Central memory CD8-positive, alpha-beta T cell (primary cell): ENCODE measurements around the gene TMEM169.
A peak's percentile ranks its signal among the peaks of the same experiment; 100 is the strongest.

Experiments used
- ATAC-seq: fragments of 150-1000 bp; cut with Tn5 transposase; replicated peaks from 2 replicates; pipeline ENCODE4 v1.10.0; 2022; ENCODE audit warnings: mild to moderate bottlenecking, moderate FRiP score, moderate number of reproducible peaks; ENCODE audit not compliant: poor library complexity, severe bottlenecking; ENCODE audit errors: extremely low read depth
- DNase-seq, 2 donors: peaks; one replicate each; pipeline ENCODE4 v3.0.0; 2021; ENCODE audit warnings: low spot score in 2 of 2
- H3K27ac Mint-ChIP-seq: one replicate; pipeline ENCODE4 v1.8.0; 2022; ENCODE audit warnings: low read depth, mild to moderate bottlenecking, moderate library complexity, mixed read lengths
- H3K27me3 Mint-ChIP-seq: one replicate; pipeline ENCODE4 v1.8.0; 2022; ENCODE audit warnings: mixed read lengths
- H3K36me3 Mint-ChIP-seq: one replicate; pipeline ENCODE4 v1.8.0; 2022; ENCODE audit warnings: mild to moderate bottlenecking, moderate library complexity, mixed read lengths; ENCODE audit not compliant: insufficient read depth
- H3K4me1 Mint-ChIP-seq: one replicate; pipeline ENCODE4 v1.8.0; 2022; ENCODE audit warnings: mixed read lengths
- H3K4me3 Mint-ChIP-seq: one replicate; pipeline ENCODE4 v1.8.0; 2022; ENCODE audit warnings: mild to moderate bottlenecking, moderate library complexity, mixed read lengths
- H3K9me3 Mint-ChIP-seq: one replicate; pipeline ENCODE4 v1.8.0; 2022; ENCODE audit warnings: mixed read lengths

Gene TMEM169

GRCh38 chr2:216056739-216057138, 25.0 kb upstream of the TMEM169 start:
- H3K27me3 Mint-ChIP-seq: no peaks in the 10 kb centered on the region
- peak overlapping the region; percentile 93 for H3K27ac Mint-ChIP-seq
- H3K4me3 Mint-ChIP-seq: no peak overlapping the region
- H3K9me3 Mint-ChIP-seq: no peaks in the 10 kb centered on the region
- peaks cover 17% of the 10 kb centered on the region for H3K4me1 Mint-ChIP-seq
- DNase-seq (no peak), ATAC-seq (no peak)
- H3K36me3 Mint-ChIP-seq: peaks cover 6% of the 10 kb centered on the region

GRCh38 chr2:216057688-216058193, 24.0 kb upstream of the TMEM169 start:
- peaks cover 10% of the 10 kb centered on the region for H3K36me3 Mint-ChIP-seq
- H3K27ac Mint-ChIP-seq: peak overlapping the region; percentile 93
- no peaks in the 10 kb centered on the region for H3K27me3 Mint-ChIP-seq
- no peaks in the 10 kb centered on the region for H3K9me3 Mint-ChIP-seq
- peak overlapping the region; percentile 67 for H3K4me3 Mint-ChIP-seq
- peaks cover 17% of the 10 kb centered on the region for H3K4me1 Mint-ChIP-seq
- ATAC-seq (peak; percentile 98), DNase-seq (peak; percentile 24 to 47)

- Mint-ChIP-seq H3K9me3 (no peaks in the 10 kb centered on the region), H3K27ac (no peak overlapping the region), H3K36me3 (peaks cover 15% of the 10 kb centered on the region), H3K27me3 (no peaks in the 10 kb centered on the region), H3K4me1 (peaks cover 17% of the 10 kb centered on the region), H3K4me3 (no peak overlapping the region)
- no peak for ATAC-seq
- DNase-seq: no peak
Observed at GRCh38 chr2:216059233-216059834, 22.4 kb upstream of the TMEM169 start.

GRCh38 chr2:216064014-216064630, 17.6 kb upstream of the TMEM169 start:
- H3K27ac Mint-ChIP-seq: no peak overlapping the region
- H3K4me1 Mint-ChIP-seq: peaks cover 6% of the 10 kb centered on the region
- no peaks in the 10 kb centered on the region for H3K9me3 Mint-ChIP-seq
- peaks cover 22% of the 10 kb centered on the region for H3K36me3 Mint-ChIP-seq
- no peaks in the 10 kb centered on the region for H3K27me3 Mint-ChIP-seq
- H3K4me3 Mint-ChIP-seq: no peak overlapping the region
- ATAC-seq (no peak), DNase-seq (no peak)

- peaks cover 9% of the 10 kb centered on the region for H3K4me1 Mint-ChIP-seq
- H3K4me3 Mint-ChIP-seq: no peak overlapping the region
- DNase-seq (no peak), ATAC-seq (no peak)
- no peaks in the 10 kb centered on the region for H3K9me3 Mint-ChIP-seq
- H3K27me3 Mint-ChIP-seq: no peaks in the 10 kb centered on the region
- peaks cover 24% of the 10 kb centered on the region for H3K36me3 Mint-ChIP-seq
- H3K27ac Mint-ChIP-seq: no peak overlapping the region
Observed at GRCh38 chr2:216064665-216065064, 17.1 kb upstream of the TMEM169 start.

- no peak overlapping the region for H3K27ac Mint-ChIP-seq
- H3K36me3 Mint-ChIP-seq: peaks cover 24% of the 10 kb centered on the region
- no peak for DNase-seq
- peaks cover 12% of the 10 kb centered on the region for H3K4me1 Mint-ChIP-seq
- no peak for ATAC-seq
- H3K27me3 Mint-ChIP-seq: no peaks in the 10 kb centered on the region
- no peak overlapping the region for H3K4me3 Mint-ChIP-seq
- no peaks in the 10 kb centered on the region for H3K9me3 Mint-ChIP-seq
Observed at GRCh38 chr2:216066230-216066629, 15.5 kb upstream of the TMEM169 start.

GRCh38 chr2:216069028-216069427, 12.7 kb upstream of the TMEM169 start:
- H3K4me3 Mint-ChIP-seq: no peak overlapping the region
- DNase-seq: no peak
- no peaks in the 10 kb centered on the region for H3K9me3 Mint-ChIP-seq
- no peak for ATAC-seq
- H3K36me3 Mint-ChIP-seq: peaks cover 17% of the 10 kb centered on the region
- peaks cover 21% of the 10 kb centered on the region for H3K4me1 Mint-ChIP-seq
- no peaks in the 10 kb centered on the region for H3K27me3 Mint-ChIP-seq
- no peak overlapping the region for H3K27ac Mint-ChIP-seq

GRCh38 chr2:216070195-216070594, 11.5 kb upstream of the TMEM169 start:
- H3K4me1 Mint-ChIP-seq: peaks cover 26% of the 10 kb centered on the region

GRCh38 chr2:216071111-216071851, 10.4 kb upstream of the TMEM169 start:
- peaks cover 12% of the 10 kb centered on the region for H3K36me3 Mint-ChIP-seq
- peaks cover 26% of the 10 kb centered on the region for H3K4me1 Mint-ChIP-seq
- DNase-seq (no peak), ATAC-seq (no peak)
- no peaks in the 10 kb centered on the region for H3K27me3 Mint-ChIP-seq
- no peak overlapping the region for H3K27ac Mint-ChIP-seq
- no peak overlapping the region for H3K4me3 Mint-ChIP-seq
- no peaks in the 10 kb centered on the region for H3K9me3 Mint-ChIP-seq

More at GRCh38 chr2:216070195-216070594, 11.5 kb upstream of the TMEM169 start:
- DNase-seq (no peak), ATAC-seq (no peak)
- H3K9me3 Mint-ChIP-seq: no peaks in the 10 kb centered on the region
- no peaks in the 10 kb centered on the region for H3K27me3 Mint-ChIP-seq
- H3K36me3 Mint-ChIP-seq: peaks cover 19% of the 10 kb centered on the region
- H3K27ac Mint-ChIP-seq: no peak overlapping the region
- no peak overlapping the region for H3K4me3 Mint-ChIP-seq

GRCh38 chr2:216072473-216072872, 9.2 kb upstream of the TMEM169 start:
- H3K4me1 Mint-ChIP-seq: peaks cover 22% of the 10 kb centered on the region

GRCh38 chr2:216073773-216074172, 7.9 kb upstream of the TMEM169 start:
- Mint-ChIP-seq H3K9me3 (no peaks in the 10 kb centered on the region), H3K4me3 (no peak overlapping the region), H3K4me1 (peaks cover 22% of the 10 kb centered on the region), H3K36me3 (peaks cover 16% of the 10 kb centered on the region), H3K27ac (peak overlapping the region; percentile 75), H3K27me3 (no peaks in the 10 kb centered on the region)
- DNase-seq: no peak
- ATAC-seq: no peak

More at GRCh38 chr2:216072473-216072872, 9.2 kb upstream of the TMEM169 start:
- ATAC-seq: no peak
- no peak for DNase-seq
- Mint-ChIP-seq H3K27ac (no peak overlapping the region), H3K36me3 (peaks cover 12% of the 10 kb centered on the region), H3K9me3 (no peaks in the 10 kb centered on the region), H3K27me3 (no peaks in the 10 kb centered on the region), H3K4me3 (no peak overlapping the region)

- H3K9me3 Mint-ChIP-seq: no peaks in the 10 kb centered on the region
- no peak for DNase-seq
- no peak for ATAC-seq
Observed at GRCh38 chr2:216074380-216074779, 7.3 kb upstream of the TMEM169 start.

More at GRCh38 chr2:216074380-216074779, 7.3 kb upstream of the TMEM169 start:
- Mint-ChIP-seq H3K4me1 (peaks cover 17% of the 10 kb centered on the region), H3K27ac (peak overlapping the region; percentile 75), H3K36me3 (peaks cover 14% of the 10 kb centered on the region), H3K4me3 (no peak overlapping the region), H3K27me3 (no peaks in the 10 kb centered on the region)
